Osteocyte (in vitro differentiated cells): ENCODE results near the gene PROSER3. TPM values are rescaled to one million over a fixed set of nuclear protein-coding genes. Genes with fewer than 3 reads are reported as not detected.

Source experiments
- DNase-seq: peaks from one replicate; pipeline ENCODE4 v3.0.0; 2021; ENCODE audit warnings: mixed read lengths; ENCODE audit not compliant: unreplicated experiment; ENCODE audit errors: extremely low spot score
- H3K27ac Mint-ChIP-seq: one replicate; pipeline ENCODE4 v1.8.0; 2021; ENCODE audit warnings: mild to moderate bottlenecking, mixed read lengths; ENCODE audit not compliant: unreplicated experiment
- H3K27me3 Mint-ChIP-seq: one replicate; pipeline ENCODE4 v1.8.0; 2021; ENCODE audit warnings: mixed read lengths; ENCODE audit not compliant: unreplicated experiment
- H3K36me3 Mint-ChIP-seq: one replicate; pipeline ENCODE4 v1.8.0; 2021; ENCODE audit warnings: mixed read lengths; ENCODE audit not compliant: unreplicated experiment
- H3K4me1 Mint-ChIP-seq: one replicate; pipeline ENCODE4 v1.8.0; 2021; ENCODE audit warnings: mixed read lengths; ENCODE audit not compliant: unreplicated experiment
- H3K4me3 Mint-ChIP-seq: one replicate; pipeline ENCODE4 v1.8.0; 2021; ENCODE audit warnings: mild to moderate bottlenecking, moderate library complexity, mixed read lengths; ENCODE audit not compliant: unreplicated experiment
- H3K9me3 Mint-ChIP-seq: one replicate; pipeline ENCODE4 v1.8.0; 2021; ENCODE audit warnings: mixed read lengths; ENCODE audit not compliant: unreplicated experiment
- CTCF ChIP-seq: fragments of 200-600 bp; sonication (generic); IDR thresholded peaks from 2 replicates; pipeline ENCODE4 v1.5.0; 2021; ENCODE audit warnings: antibody characterized with exemption, mild to moderate bottlenecking, moderate library complexity
- total RNA-seq: library from RNA; stranded (reverse); gene quantifications from 2 replicates; pipeline ENCODE4 v1.2.1, GENCODE V29; 2021

The PROSER3 gene
- total RNA-seq, 1 donor from 2014 or later, result 20.9 TPM

- H3K27me3 Mint-ChIP-seq, result peaks cover 3% of the 10 kb centered on the region
- no peak for TF ChIP-seq CTCF
- no peak for DNase-seq
- no peaks in the 10 kb centered on the region for H3K36me3 Mint-ChIP-seq
- H3K4me3 Mint-ChIP-seq, result no peak overlapping the region
- no peaks in the 10 kb centered on the region for H3K9me3 Mint-ChIP-seq
- H3K4me1 Mint-ChIP-seq, result no peaks in the 10 kb centered on the region
- H3K27ac Mint-ChIP-seq, result no peak overlapping the region
Observed at GRCh38 chr19:35797663-35798062, 39.7 kb downstream of the PROSER3 start.

- TF ChIP-seq CTCF, result no peak
- no peak overlapping the region for H3K4me3 Mint-ChIP-seq
- no peak overlapping the region for H3K27ac Mint-ChIP-seq
- no peaks in the 10 kb centered on the region for H3K9me3 Mint-ChIP-seq
- no peaks in the 10 kb centered on the region for H3K4me1 Mint-ChIP-seq
- H3K27me3 Mint-ChIP-seq, result peaks cover 3% of the 10 kb centered on the region
- no peaks in the 10 kb centered on the region for H3K36me3 Mint-ChIP-seq
- DNase-seq, result no peak
Observed at GRCh38 chr19:35801828-35802227, 43.9 kb downstream of the PROSER3 start.

- no peak for DNase-seq
- Mint-ChIP-seq H3K4me3 (no peak overlapping the region), H3K36me3 (no peaks in the 10 kb centered on the region), H3K9me3 (no peaks in the 10 kb centered on the region), H3K27ac (no peak overlapping the region), H3K27me3 (peaks cover 15% of the 10 kb centered on the region), H3K4me1 (no peaks in the 10 kb centered on the region)
- TF ChIP-seq CTCF, result no peak
Observed at GRCh38 chr19:35805526-35806102, 47.6 kb downstream of the PROSER3 start.

- no peak for DNase-seq
- peaks cover 18% of the 10 kb centered on the region for H3K27me3 Mint-ChIP-seq
- no peak overlapping the region for H3K4me3 Mint-ChIP-seq
- no peaks in the 10 kb centered on the region for H3K36me3 Mint-ChIP-seq
- TF ChIP-seq CTCF, result no peak
- no peaks in the 10 kb centered on the region for H3K9me3 Mint-ChIP-seq
- no peak overlapping the region for H3K27ac Mint-ChIP-seq
- no peaks in the 10 kb centered on the region for H3K4me1 Mint-ChIP-seq
Observed at GRCh38 chr19:35806597-35806996, 48.6 kb downstream of the PROSER3 start.

- Mint-ChIP-seq H3K36me3 (no peaks in the 10 kb centered on the region), H3K27me3 (peaks cover 18% of the 10 kb centered on the region), H3K4me1 (no peaks in the 10 kb centered on the region), H3K9me3 (no peaks in the 10 kb centered on the region), H3K27ac (no peak overlapping the region), H3K4me3 (no peak overlapping the region)
- TF ChIP-seq CTCF, result no peak
- no peak for DNase-seq
Observed at GRCh38 chr19:35807633-35808032, 49.7 kb downstream of the PROSER3 start.
